GM12874 (cell line): ENCODE results near the gene MCRIP2.

Source experiments
- TF ChIP-seq, protein P1 (sequence below): IDR thresholded peaks from 2 replicates; pipeline ENCODE4 v1.5.1; 2011; ENCODE audit warnings: low read depth, mild to moderate bottlenecking, control low read depth, low read length, moderate library complexity; ENCODE audit not compliant: insufficient read depth

MCRIP2 gene

DNA sequence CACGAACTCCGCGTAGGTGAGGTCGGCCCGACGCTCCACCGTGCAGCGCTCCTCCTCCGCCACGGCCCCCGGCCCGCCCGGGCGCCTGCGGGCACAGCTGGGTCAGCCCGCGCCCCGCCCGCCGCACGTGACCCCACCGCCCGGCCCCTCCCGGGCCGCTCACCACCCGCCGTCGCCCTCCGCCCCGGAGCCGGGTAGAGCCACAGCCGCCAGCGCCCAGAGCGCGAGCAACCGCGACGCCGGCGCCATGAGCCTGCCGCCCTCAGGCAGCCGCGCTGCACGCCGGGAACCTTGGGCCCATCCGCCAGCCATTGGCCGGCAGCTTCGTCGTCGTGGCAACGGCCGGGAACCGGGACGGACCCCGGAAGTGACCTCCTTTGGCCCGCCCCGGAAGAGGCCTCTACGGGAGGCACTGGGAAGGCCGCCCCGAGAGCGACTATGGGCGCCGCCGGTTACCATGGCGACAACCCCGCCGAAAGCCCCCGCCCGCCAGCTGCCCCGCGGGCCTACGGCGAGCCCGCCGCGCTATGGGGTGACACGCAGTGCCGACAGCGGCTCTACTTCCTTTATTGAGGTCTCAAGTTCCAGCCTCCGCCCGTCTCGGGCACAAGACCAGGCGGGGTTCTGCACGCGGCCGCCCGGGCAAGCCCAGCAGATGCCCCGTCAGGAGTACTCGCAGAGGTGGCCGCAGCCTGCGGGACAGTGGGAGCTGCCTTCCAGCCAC, 42.6 kb downstream of the MCRIP2 start, which contains the start of gene JMJD8:
Gene JMJD8, minus strand, starts transcription at position 264 of the 724 bp plus-strand sequence. Its CDS starts 15 bp downstream, at position 249.
- TF ChIP-seq, protein P1, sequence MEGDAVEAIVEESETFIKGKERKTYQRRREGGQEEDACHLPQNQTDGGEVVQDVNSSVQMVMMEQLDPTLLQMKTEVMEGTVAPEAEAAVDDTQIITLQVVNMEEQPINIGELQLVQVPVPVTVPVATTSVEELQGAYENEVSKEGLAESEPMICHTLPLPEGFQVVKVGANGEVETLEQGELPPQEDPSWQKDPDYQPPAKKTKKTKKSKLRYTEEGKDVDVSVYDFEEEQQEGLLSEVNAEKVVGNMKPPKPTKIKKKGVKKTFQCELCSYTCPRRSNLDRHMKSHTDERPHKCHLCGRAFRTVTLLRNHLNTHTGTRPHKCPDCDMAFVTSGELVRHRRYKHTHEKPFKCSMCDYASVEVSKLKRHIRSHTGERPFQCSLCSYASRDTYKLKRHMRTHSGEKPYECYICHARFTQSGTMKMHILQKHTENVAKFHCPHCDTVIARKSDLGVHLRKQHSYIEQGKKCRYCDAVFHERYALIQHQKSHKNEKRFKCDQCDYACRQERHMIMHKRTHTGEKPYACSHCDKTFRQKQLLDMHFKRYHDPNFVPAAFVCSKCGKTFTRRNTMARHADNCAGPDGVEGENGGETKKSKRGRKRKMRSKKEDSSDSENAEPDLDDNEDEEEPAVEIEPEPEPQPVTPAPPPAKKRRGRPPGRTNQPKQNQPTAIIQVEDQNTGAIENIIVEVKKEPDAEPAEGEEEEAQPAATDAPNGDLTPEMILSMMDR: no peak

DNA sequence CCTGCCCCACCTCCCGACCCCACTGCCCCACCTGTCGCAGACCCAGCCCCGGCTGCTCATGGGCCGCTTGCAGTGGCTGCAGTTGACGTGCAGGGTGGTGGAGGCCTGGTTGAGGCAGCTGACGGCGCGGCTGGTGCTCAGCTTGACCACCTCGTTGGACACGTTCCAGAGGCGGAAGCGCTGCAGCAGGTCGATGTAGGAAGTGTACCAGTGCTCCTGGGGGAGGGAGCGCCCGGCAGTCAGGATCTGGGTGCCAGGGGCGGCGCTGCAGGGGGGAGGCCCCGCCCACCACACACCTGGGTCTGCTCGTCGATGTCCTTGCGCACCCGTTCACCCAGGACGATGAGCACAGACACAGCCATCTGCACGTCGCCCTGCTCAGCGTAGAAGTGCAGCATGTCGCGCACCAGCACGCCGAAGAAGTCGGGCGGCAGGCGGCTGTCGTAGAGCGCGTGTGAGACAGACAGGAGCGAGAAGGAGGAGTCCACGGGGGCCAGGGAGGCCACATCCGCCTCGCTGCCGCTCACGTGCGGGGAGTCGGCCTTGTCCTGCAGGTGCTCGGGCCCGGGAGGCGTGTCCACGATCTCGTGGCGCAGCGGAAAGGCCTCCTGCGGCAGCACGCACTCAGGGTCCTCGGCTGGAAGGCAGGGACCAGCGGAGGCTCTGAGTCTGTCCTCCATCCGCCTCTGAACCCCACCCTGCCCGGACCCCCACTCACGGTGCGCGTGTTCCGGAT, 43.5 kb downstream of the MCRIP2 start:
- TF ChIP-seq, protein P1: no peak

DNA sequence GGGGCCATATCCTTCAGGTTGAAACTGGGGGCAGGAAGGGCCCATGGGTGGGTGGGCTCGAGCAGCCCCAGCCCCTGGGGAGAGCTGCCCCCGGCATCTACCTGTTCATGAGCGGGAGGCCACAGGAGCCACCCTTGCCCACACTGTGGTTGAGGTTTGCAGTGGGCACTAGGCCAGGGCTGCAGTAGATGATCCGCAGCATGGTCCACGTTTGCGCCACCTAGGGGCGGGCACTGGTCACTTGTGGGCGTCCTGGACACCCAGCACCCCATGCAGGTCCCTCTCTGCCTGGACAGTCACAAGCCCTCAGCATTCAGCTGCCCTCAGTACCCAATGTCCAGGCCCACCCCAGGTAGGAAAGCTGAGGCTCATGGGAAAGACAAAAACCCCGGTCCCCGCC, 44.3 kb downstream of the MCRIP2 start:
- TF ChIP-seq, protein P1: peak; percentile 38

DNA sequence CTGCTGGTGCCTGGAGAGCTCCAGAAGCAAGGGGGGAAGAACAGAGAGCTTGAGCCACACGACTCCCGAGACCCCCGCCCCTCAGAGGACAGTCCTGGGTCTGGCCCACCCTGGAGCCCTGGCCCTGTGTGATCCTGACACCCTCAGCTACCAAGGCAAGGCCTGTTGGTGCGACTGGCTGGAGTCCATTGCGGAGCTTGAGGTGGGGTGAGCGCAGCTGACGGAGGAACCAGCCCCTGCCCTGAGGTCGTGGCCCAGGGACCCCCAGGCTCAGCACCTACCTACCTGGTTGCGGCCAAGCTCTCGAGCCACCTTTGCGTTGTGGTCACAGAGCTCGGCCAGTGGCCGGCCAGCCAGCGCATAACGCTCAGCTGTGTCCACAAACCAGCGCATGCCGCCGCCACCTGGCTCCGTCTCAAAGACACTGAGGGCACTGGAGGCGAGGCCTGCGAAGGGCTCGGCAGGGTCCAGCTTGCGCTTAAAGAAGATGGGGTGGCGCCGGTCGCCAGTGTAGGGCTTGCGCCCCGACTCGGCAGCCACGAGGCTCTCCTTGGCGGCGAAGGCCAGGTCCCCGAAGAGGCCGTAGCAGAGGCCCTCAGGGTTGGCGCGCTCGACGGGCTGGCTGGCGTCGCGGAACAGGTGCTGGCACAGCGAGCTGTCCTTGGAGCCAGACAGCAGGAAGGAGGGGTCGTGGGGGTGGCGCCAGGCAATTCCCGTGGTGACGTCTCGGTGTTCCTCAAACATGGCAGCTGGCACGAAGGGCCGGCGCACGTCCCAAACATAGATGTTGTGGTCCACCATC, 45.0 kb downstream of the MCRIP2 start:
- TF ChIP-seq, protein P1: no peak

DNA sequence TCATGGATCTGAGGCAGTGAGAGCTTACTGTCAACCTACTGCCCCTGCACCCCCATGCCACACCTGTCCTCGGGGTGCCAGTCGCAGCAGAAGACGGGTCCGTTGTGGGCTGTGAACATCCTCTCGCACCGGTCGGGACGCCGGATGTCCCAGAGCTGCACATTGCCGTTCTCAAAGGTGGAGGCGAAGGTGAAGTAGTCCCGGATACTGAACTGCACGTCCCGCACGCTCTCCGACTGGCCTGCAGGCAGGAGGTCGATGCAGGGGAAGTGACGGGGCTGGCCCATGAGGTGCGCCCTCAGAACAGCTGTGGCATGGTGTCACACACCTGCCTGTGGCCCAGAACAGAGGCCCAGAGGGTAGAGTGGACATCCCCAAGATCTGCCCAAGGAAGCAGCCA, 45.9 kb downstream of the MCRIP2 start:
- TF ChIP-seq, protein P1: no peak

DNA sequence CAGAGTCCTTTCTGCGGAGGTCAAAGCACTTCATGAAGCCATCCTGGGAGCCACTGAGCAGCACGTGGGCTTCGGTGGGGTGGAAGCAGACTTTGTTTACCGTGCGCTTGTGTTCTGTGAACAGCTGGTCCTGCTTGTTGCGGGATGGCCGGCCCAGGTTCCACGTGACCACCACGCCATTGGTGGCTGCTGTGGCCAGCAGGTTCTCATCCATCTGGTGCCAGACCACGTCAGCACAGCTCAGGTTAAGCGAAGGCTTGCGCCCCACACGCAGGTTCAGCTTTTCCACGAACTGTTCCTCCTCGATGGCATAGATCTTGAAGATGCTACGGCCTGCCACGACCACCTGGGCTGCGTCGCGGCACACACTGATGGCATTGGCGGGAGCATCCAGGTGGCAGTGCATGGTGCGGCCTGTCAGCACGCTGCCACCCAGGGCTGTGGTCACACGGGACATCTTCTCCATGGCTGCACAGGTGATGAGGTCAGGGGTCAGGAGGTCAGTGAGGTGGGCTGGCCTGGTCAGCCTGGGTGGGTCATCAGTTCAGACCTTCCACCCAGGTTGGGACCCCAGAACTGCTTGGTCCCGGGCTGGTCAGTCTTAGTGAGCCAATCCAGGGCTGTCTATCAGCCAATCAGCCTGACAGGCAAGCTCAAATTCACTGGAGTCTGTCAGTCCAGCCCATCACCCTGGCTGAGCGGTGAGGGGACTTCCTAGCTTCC, 47.7 kb downstream of the MCRIP2 start:
- TF ChIP-seq, protein P1: no peak
